HEK293 (cell line): ENCODE measurements around the gene RFTN2.

Experiments
- CTCF ChIP-seq: fragments of 450-650 bp; formaldehyde crosslinking; IDR thresholded peaks from 2 replicates; pipeline ENCODE4 v1.5.1; 2016; ENCODE audit warnings: missing biosample characterization, missing genetic modification characterization
- PATZ1 ChIP-seq: fragments of 450-650 bp; formaldehyde crosslinking; IDR thresholded peaks from 2 replicates; pipeline ENCODE4 v1.5.1; 2016; ENCODE audit warnings: missing biosample characterization, missing genetic modification characterization
- ZNF18 ChIP-seq: fragments of 450-650 bp; formaldehyde crosslinking; IDR thresholded peaks from 2 replicates; pipeline ENCODE4 v1.5.1; 2016; ENCODE audit warnings: missing biosample characterization, missing genetic modification characterization
- ZNF214 ChIP-seq: fragments of 450-650 bp; formaldehyde crosslinking; IDR thresholded peaks from 2 replicates; pipeline ENCODE4 v1.5.1; 2017; ENCODE audit warnings: missing biosample characterization, mild to moderate bottlenecking, missing genetic modification characterization, borderline replicate concordance
- ZNF221 ChIP-seq: fragments of 450-650 bp; formaldehyde crosslinking; IDR thresholded peaks from 2 replicates; pipeline ENCODE4 v1.5.1; 2017; ENCODE audit warnings: missing biosample characterization, missing genetic modification characterization, borderline replicate concordance
- ZNF529 ChIP-seq: fragments of 450-650 bp; formaldehyde crosslinking; IDR thresholded peaks from 2 replicates; pipeline ENCODE4 v1.5.1; 2017; ENCODE audit warnings: missing genetic modification characterization, missing biosample characterization; ENCODE audit not compliant: insufficient replicate concordance
- ZNF558 ChIP-seq: fragments of 450-650 bp; formaldehyde crosslinking; IDR thresholded peaks from 2 replicates; pipeline ENCODE4 v1.5.1; 2016; ENCODE audit warnings: missing biosample characterization, missing genetic modification characterization

- no peak for TF ChIP-seq ZNF221 (tag by site-specific recombination)
- TF ChIP-seq PATZ1 = no peak
- no peak for TF ChIP-seq CTCF
- TF ChIP-seq ZNF18 (tag by site-specific recombination) = no peak
- no peak for TF ChIP-seq ZNF529
- TF ChIP-seq ZNF214 (tag by site-specific recombination) = no peak
- no peak for TF ChIP-seq ZNF558 (tag by site-specific recombination)
These were observed 31.4 kb upstream of the RFTN2 start for GRCh38 chr2:197706839-197707207.
